NT2/D1 (cell line): ENCODE results near the gene GDPD3.

Source experiments
- SUZ12 ChIP-seq: IDR thresholded peaks from 2 replicates; pipeline ENCODE4 v1.6.1; 2011; ENCODE audit not compliant: insufficient read length, insufficient read depth; ENCODE audit errors: extremely low read depth
- YY1 ChIP-seq: IDR thresholded peaks from 2 replicates; pipeline ENCODE4 v1.6.1; 2011; ENCODE audit not compliant: insufficient read length, insufficient read depth
- ZNF274 ChIP-seq: IDR thresholded peaks from 2 replicates; pipeline ENCODE4 v1.6.1; 2011; ENCODE audit warnings: mild to moderate bottlenecking, low read depth, low read length

DNA sequence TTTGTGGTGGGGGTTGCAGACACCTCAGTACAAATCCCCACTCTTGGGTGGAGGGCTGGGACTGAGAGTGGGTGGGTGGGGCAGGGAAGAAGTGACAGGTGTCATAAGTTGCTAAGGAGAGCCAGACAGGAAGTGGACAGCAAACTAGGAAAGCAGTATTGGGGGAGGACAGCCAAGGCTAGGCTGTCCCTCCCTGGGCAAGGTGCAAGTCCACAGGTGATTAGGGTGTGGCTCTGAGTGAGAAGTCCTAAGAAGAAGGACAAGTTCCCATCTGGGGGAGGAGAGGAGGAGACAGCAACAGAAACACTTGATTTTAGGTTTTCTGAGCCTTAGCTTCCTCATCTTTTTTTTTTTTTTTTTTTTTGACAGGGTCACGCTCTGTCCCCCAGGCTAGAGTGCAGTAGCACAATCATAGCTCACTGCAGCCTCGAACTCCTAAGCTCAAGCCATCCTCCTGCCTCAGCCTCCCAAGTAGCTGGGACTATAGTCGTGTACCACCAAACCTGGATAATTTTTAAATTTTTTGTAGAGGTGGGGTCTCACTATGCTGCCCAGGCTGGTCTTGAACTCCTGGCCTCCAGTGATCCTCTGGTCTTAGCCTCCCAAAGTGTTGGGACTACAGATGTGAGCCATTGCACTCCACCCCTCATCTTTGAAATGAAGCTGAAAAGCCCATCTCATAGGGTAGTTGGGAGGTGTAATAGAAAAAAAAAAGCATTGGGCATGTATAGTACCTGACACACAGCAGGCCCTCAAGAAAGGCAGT lies 7.2 kb upstream of the GDPD3 start:
- no peak for TF ChIP-seq YY1
- TF ChIP-seq ZNF274: no peak
- no peak for TF ChIP-seq SUZ12
